Mucosa of descending colon (tissue), 3 donors: ENCODE results near the gene CCDC83. TPM values are rescaled to one million over a fixed set of nuclear protein-coding genes. Genes with fewer than 3 reads are reported as not detected.

Experiments
- ATAC-seq: fragments of 200-7000 bp; cut with Tn5 transposase; one replicate; pipeline ENCODE4 v1.9.1; 2020; ENCODE audit warnings: mild to moderate bottlenecking, moderate library complexity
- DNase-seq, 3 donors: peaks; one replicate each; pipeline ENCODE4 v3.0.0-alpha.2; 2020
- H3K36me3 ChIP-seq: fragments of 200-600 bp; one replicate; pipeline ENCODE4 v1.8.0; 2021; ENCODE audit warnings: low read depth, mild to moderate bottlenecking
- H3K4me1 ChIP-seq: fragments of 200-600 bp; one replicate; pipeline ENCODE4 v1.8.0; 2021; ENCODE audit warnings: low read depth, mild to moderate bottlenecking
- H3K4me3 ChIP-seq: fragments of 200-600 bp; one replicate; pipeline ENCODE4 v1.8.0; 2021; ENCODE audit warnings: mild to moderate bottlenecking
- H3K9me3 ChIP-seq: fragments of 200-600 bp; one replicate; pipeline ENCODE4 v1.8.0; 2021; ENCODE audit warnings: mild to moderate bottlenecking
- intact Hi-C, 2 donors: fragments of 100-400 bp; cut with DNase I in 1 of 2; cut with micrococcal nuclease in 1 of 2; formaldehyde crosslinking; loops; one replicate each; pipeline versions ENCODE4 v1.11.0 to v1.11.1; 2022; cut with DNase I, micrococcal nuclease
- total RNA-seq, 3 donors: library from RNA; stranded (reverse); fragmentation: NEBNext Ultra II Directional in 2 of 3; extraction: Animal tissue kit (Norgen Biotek cat#: 25700) in 2 of 3; gene quantifications; one replicate each; pipeline versions ENCODE4 v1.2.1 to v1.2.4, GENCODE V29; 2021 to 2023
- TF ChIP-seq, protein P1 (sequence below): fragments of 200-600 bp; IDR thresholded peaks from one replicate; pipeline ENCODE4 v1.8.0; 2022; ENCODE audit warnings: antibody characterized with exemption, mild to moderate bottlenecking
- donor health status: DM: no; HTN: no; CAD: no; lungs with moderate emphysema.
- donor health status: DM: no; HTN: no; CAD: no.
- donor health status: DM: no; HTN: yes; CAD: no.

The CCDC83 gene
- total RNA-seq, 3 donors from 2014 or later = not detected

DNA sequence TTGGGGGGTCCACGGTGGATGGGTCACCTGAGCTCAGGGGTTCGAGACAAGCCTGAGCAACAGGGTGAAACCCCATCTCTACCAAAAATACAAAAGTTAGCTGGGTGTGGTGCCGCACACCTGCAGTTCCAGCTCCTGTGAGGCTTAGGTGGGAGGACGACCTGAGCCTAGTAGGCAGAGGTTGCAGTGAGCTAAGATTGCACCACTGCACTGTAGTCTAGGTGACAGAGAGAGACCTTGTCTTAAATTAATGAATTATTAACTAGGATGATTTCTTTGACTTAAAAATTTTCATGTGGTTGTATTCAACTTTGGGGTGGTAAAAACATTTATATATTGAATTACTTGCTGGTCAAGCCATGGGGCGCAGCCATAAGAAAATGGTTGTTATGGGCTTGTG, 33.9 kb downstream of the CCDC83 start:
- no peaks in the 10 kb centered on the region for H3K36me3 ChIP-seq
- no peak overlapping the region for H3K4me3 ChIP-seq
- H3K4me1 ChIP-seq = no peaks in the 10 kb centered on the region
- intact Hi-C loops = no loop called here
- H3K9me3 ChIP-seq = no peaks in the 10 kb centered on the region
- no peak for DNase-seq
- TF ChIP-seq, protein P1, sequence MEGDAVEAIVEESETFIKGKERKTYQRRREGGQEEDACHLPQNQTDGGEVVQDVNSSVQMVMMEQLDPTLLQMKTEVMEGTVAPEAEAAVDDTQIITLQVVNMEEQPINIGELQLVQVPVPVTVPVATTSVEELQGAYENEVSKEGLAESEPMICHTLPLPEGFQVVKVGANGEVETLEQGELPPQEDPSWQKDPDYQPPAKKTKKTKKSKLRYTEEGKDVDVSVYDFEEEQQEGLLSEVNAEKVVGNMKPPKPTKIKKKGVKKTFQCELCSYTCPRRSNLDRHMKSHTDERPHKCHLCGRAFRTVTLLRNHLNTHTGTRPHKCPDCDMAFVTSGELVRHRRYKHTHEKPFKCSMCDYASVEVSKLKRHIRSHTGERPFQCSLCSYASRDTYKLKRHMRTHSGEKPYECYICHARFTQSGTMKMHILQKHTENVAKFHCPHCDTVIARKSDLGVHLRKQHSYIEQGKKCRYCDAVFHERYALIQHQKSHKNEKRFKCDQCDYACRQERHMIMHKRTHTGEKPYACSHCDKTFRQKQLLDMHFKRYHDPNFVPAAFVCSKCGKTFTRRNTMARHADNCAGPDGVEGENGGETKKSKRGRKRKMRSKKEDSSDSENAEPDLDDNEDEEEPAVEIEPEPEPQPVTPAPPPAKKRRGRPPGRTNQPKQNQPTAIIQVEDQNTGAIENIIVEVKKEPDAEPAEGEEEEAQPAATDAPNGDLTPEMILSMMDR = no peak
- no peak for ATAC-seq

DNA sequence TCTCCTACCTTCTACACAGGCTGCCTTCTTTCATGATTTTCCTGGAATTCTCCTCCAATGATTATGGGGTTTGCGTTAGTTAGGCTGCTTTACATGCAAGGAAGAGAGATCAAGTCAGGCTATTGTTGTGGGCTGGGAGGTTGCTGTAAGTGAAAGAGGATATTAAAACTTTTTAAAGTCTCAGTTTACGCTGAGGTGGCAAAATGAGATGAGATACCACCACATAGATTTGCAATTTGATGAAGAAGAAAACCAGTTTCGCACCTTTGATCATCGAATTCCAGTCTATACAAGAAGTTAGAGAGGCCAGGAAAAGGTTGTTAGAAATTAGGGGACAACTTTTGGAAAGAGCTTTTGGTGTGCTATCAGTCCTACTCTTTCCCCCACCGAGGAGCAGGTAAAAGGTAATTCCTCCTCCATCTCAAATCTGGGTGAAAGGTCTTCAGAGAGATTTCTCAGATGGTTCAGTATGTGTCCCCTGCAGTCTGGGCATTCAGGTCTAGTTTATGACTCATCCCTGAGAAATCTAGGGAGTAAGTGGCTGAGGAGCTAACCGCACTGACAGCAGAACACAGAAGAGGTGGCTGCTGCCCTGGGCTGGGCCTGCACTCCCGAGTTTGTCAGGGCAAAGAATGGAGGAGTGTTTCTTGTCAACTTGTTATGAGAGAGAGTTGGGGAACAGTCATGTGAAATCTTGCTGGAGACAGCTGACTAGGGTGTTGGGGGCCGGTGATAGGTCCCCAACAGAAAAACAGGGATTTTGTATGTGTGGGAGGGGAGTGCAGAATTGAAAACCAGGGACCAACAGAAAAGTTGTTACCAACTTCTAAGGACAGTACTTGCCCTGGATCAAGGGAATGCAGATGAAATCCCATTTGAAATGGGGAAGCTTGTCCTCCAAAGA, 34.7 kb downstream of the CCDC83 start:
- H3K36me3 ChIP-seq = no peaks in the 10 kb centered on the region
- ATAC-seq (no peak), DNase-seq (no peak)
- H3K4me1 ChIP-seq = no peaks in the 10 kb centered on the region
- intact Hi-C loops = no loop called here
- no peaks in the 10 kb centered on the region for H3K9me3 ChIP-seq
- no peak overlapping the region for H3K4me3 ChIP-seq
- TF ChIP-seq, protein P1 = no peak

DNA sequence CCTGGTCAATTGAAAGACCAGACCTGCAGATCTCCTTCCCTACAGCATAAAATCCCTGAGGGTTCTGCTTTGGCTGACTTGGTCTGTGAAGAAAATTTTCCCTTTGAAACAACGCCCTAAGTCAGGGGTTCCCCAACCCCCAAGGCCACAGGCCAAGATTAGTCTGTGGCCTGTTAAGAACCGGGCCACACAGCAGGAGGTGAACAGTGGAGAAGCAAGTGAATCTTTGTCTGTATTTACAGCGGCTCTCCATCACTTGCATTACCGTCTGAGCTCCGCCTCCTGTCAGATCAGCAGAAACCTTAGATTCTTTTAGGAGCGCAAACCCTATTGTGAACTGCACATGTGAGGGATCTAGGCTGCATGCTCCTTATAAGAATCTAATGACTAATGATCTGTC, 38.2 kb downstream of the CCDC83 start:
- H3K9me3 ChIP-seq = no peaks in the 10 kb centered on the region
- intact Hi-C loops = no loop called here
- H3K4me3 ChIP-seq = no peak overlapping the region
- no peaks in the 10 kb centered on the region for H3K4me1 ChIP-seq
- ATAC-seq (no peak), DNase-seq (no peak)
- TF ChIP-seq, protein P1 = no peak
- H3K36me3 ChIP-seq = no peaks in the 10 kb centered on the region

DNA sequence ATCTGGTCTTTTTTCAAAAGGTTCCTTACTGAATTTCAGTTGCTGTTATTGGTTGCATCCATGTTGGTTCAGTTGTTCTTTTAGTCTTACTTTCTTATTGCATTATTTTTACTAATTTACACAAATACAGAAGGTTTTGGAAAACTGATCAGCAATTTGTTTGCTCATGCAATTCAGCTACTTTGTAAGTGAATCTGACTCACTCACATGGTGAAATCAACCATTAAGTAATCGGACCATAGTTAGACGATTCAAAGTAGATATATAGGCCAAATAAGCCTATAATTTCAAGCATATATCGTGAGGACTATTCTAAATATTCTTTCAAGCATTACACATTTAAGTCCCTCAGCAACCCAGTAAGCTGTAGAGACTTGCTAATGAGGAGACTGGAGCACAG, 41.7 kb downstream of the CCDC83 start:
- intact Hi-C loops = no loop called here
- Histone ChIP-seq H3K4me1 (no peaks in the 10 kb centered on the region), H3K9me3 (no peaks in the 10 kb centered on the region), H3K4me3 (no peak overlapping the region), H3K36me3 (no peaks in the 10 kb centered on the region)
- DNase-seq (no peak), ATAC-seq (no peak)
- TF ChIP-seq, protein P1 = no peak

DNA sequence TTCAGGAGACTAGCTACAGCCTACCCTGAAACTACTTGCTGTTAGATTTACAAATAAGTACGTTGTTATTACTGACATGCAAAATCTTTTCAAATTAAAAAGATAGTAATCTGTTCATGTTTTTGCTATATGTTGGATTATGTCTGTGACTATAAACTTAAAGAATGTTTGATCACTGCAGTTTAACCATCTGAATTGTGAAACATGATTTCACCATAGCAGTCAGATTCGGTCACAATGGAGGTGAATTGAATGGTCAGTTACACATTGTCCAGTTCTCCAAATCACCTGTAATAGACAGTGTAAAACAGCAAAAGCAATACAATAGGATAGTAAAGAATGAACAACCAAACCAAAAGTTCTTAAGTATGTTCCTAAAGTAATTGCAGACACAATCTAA, 43.3 kb downstream of the CCDC83 start:
- H3K4me1 ChIP-seq = no peaks in the 10 kb centered on the region
- no peak for ATAC-seq
- intact Hi-C loops = no loop called here
- H3K36me3 ChIP-seq = no peaks in the 10 kb centered on the region
- no peak overlapping the region for H3K4me3 ChIP-seq
- DNase-seq = no peak
- TF ChIP-seq, protein P1 = no peak
- no peaks in the 10 kb centered on the region for H3K9me3 ChIP-seq
